NCI-H2227 treated with DMSO at 0.1 percent for 48 hours (cell line): ENCODE measurements around the gene TLE4.

Experiments
- DNase-seq: peaks from one replicate; lab custom pipeline; 2025; lab: John Stamatoyannopoulos, UW

The TLE4 gene

GRCh38 chr9:79691496-79691895, 119.7 kb downstream of the TLE4 start:
- DNase-seq, result no peak

- DNase-seq, result no peak
Observed at GRCh38 chr9:79692857-79693571, 121.2 kb downstream of the TLE4 start.

GRCh38 chr9:79693750-79694149, 122.0 kb downstream of the TLE4 start:
- peak; percentile 9 for DNase-seq

- DNase-seq, result no peak
Observed at GRCh38 chr9:79694208-79694607, 122.4 kb downstream of the TLE4 start.

GRCh38 chr9:79694676-79695400, 123.1 kb downstream of the TLE4 start:
- DNase-seq, result no peak

- no peak for DNase-seq
Observed at GRCh38 chr9:79695531-79696175, 123.9 kb downstream of the TLE4 start.

GRCh38 chr9:79698967-79699366, 127.2 kb downstream of the TLE4 start:
- no peak for DNase-seq

- no peak for DNase-seq
Observed at GRCh38 chr9:79699479-79699878, 127.7 kb downstream of the TLE4 start.

- no peak for DNase-seq
Observed at GRCh38 chr9:79700607-79701360, 129.0 kb downstream of the TLE4 start.

- DNase-seq, result no peak
Observed at GRCh38 chr9:79701651-79702050, 129.9 kb downstream of the TLE4 start.

GRCh38 chr9:79705704-79706103, 133.9 kb downstream of the TLE4 start:
- no peak for DNase-seq

- no peak for DNase-seq
Observed at GRCh38 chr9:79706512-79706911, 134.7 kb downstream of the TLE4 start.

GRCh38 chr9:79707589-79707988, 135.8 kb downstream of the TLE4 start:
- DNase-seq, result no peak

GRCh38 chr9:79708541-79708940, 136.8 kb downstream of the TLE4 start:
- no peak for DNase-seq

GRCh38 chr9:79709743-79710674, 138.2 kb downstream of the TLE4 start:
- DNase-seq, result no peak

GRCh38 chr9:79711874-79712273, 140.1 kb downstream of the TLE4 start:
- DNase-seq, result no peak

- DNase-seq, result no peak
Observed at GRCh38 chr9:79719021-79719420, 147.3 kb downstream of the TLE4 start.

- DNase-seq, result no peak
Observed at GRCh38 chr9:79719989-79720388, 148.2 kb downstream of the TLE4 start.

- DNase-seq, result no peak
Observed at GRCh38 chr9:79731171-79731890, 159.6 kb downstream of the TLE4 start.

GRCh38 chr9:79735023-79735779, 163.4 kb downstream of the TLE4 start:
- no peak for DNase-seq
